Neural cell (in vitro differentiated cells): ENCODE results near the gene FGFR4.

Experiments
- EP300 ChIP-seq: fragments of 450-650 bp; conservative IDR thresholded peaks from 2 replicates; pipeline ENCODE4 v1.6.1; 2014; ENCODE audit warnings: antibody characterized with exemption, mild to moderate bottlenecking, moderate library complexity; ENCODE audit not compliant: poor library complexity, severe bottlenecking
- EZH2 ChIP-seq: fragments of 200-600, 300-800 bp; shearing (Covaris generic), sonication (generic); IDR thresholded peaks from 2 replicates; pipeline ENCODE4 v1.6.1; 2014; ENCODE audit warnings: antibody characterized with exemption, low read length, borderline replicate concordance, mild to moderate bottlenecking; ENCODE audit not compliant: insufficient read depth, poor library complexity, severe bottlenecking
- MXI1 ChIP-seq: fragments of 450-650 bp; conservative IDR thresholded peaks from 2 replicates; pipeline ENCODE4 v1.6.1; 2014; ENCODE audit warnings: antibody characterized with exemption, mild to moderate bottlenecking; ENCODE audit not compliant: poor library complexity, severe bottlenecking
- POLR2AphosphoS5 ChIP-seq: IDR thresholded peaks from 2 replicates; pipeline ENCODE4 v1.6.1; 2012
- RAD21 ChIP-seq: fragments of 450-650 bp; conservative IDR thresholded peaks from 2 replicates; pipeline ENCODE4 v1.6.1; 2014; ENCODE audit warnings: antibody characterized with exemption, mild to moderate bottlenecking, moderate library complexity
- TAF1 ChIP-seq: IDR thresholded peaks from 2 replicates; pipeline ENCODE4 v1.6.1; 2012; ENCODE audit warnings: low read depth
- TF ChIP-seq, protein P1 (sequence below): fragments of 450-650 bp; IDR thresholded peaks from 2 replicates; pipeline ENCODE4 v1.5.1; 2014; ENCODE audit warnings: antibody characterized with exemption, mild to moderate bottlenecking, moderate library complexity; ENCODE audit not compliant: poor library complexity, severe bottlenecking

DNA sequence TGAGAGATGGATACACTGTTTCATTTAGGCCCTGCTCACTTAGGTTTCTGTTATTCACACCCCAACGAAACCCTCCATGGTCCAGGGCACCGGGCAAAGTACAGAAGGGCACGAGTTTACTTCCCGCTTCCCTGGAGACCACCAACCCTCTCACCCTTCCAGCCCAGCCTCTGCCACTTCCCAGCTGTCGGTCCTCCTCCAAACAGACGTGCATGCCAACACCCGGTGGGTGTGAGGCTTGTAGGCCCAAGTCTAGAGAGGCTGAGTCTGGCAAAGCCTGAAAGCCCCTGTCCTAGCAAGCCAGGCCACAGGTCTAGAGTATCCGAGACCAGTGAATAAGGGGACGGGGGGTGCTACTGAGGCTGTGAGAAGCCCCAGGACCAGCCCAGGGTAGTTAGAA, 7.1 kb upstream of the FGFR4 start:
- TF ChIP-seq, protein P1, sequence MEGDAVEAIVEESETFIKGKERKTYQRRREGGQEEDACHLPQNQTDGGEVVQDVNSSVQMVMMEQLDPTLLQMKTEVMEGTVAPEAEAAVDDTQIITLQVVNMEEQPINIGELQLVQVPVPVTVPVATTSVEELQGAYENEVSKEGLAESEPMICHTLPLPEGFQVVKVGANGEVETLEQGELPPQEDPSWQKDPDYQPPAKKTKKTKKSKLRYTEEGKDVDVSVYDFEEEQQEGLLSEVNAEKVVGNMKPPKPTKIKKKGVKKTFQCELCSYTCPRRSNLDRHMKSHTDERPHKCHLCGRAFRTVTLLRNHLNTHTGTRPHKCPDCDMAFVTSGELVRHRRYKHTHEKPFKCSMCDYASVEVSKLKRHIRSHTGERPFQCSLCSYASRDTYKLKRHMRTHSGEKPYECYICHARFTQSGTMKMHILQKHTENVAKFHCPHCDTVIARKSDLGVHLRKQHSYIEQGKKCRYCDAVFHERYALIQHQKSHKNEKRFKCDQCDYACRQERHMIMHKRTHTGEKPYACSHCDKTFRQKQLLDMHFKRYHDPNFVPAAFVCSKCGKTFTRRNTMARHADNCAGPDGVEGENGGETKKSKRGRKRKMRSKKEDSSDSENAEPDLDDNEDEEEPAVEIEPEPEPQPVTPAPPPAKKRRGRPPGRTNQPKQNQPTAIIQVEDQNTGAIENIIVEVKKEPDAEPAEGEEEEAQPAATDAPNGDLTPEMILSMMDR: no peak
- TF ChIP-seq EP300: no peak
- no peak for TF ChIP-seq MXI1
- TF ChIP-seq RAD21: no peak
- no peak for TF ChIP-seq EZH2
- TF ChIP-seq TAF1: no peak
- TF ChIP-seq POLR2AphosphoS5: no peak
